GM21447 (cell line): ENCODE results near the gene BTBD17.

ENCODE experiments used
- ATAC-seq: cut with Tn5 transposase; IDR thresholded peaks from one replicate; pipeline ENCODE4 v1.9.1; 2021; ENCODE audit not compliant: unreplicated experiment

The BTBD17 gene

DNA sequence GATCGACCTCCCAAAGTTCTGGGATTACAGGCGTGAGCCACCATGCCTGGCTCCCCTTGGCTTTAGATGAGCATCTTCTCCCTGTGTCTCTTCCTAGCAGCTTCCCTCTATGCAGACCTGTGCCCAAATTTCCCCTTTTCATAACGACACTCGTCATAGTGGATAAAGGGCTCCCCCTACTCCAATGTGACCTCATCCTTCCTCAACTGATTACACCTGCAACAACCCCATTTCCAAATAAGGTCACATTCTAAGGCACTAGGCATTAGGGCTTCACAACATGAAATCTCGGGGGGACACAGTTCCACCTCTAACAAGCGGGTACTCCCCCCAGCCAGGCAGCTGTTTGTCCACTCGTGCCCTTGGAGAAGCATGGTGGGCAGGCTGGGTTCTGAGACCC, 25.4 kb downstream of the BTBD17 start:
- no peak for ATAC-seq

DNA sequence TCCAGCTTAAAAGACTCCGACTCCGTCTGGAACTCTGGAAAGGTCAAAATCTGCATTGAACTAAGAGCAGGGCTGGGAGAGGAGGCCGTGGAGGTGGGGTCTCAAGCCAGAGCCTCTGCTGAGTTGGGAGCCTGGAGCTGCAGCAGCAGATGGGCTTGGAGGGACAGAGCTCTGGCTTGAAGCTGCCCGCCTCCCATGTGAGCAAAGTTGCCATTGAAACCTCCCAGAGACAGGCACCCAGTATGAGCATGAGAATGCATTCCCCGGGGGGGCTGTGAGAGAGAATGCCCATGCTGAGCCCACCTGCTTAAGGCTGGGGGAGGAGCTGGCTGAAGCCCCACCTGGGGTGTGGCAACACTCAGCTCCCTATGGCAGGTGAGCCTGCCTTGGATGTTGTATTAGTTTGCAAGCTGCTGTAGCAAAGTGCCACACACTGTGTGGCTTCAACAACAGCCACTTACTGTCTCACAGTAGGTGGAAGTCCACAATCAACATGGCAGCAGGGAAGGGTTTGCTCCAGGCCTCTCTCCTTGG, 26.1 kb downstream of the BTBD17 start:
- ATAC-seq = no peak

- ATAC-seq = no peak
These were observed 27.2 kb downstream of the BTBD17 start for GRCh38 chr17:74334393-74335039.

GRCh38 chr17:74332763-74333283, 28.8 kb downstream of the BTBD17 start:
- ATAC-seq = no peak

- ATAC-seq = no peak
These were observed 29.5 kb downstream of the BTBD17 start for GRCh38 chr17:74332017-74332650.

DNA sequence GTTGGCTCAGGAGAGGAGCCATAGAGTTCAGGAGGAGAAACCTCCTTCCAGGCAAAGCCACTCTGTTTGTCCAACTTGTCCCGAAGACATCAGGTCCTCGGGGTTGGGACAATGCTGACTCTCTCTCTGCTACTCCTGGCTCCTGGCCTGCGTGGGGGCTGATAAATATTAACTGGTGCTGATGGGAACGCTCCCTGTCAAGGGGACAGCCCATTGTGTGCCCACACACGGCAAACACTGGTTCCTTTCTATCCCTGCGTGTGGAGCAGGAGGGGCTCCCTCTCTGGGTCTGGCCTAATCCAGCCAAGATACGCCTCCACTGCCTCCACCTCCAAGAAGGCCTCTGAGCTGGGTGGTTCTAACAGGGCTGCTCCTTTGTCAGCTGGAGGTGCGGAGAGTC, 31.2 kb downstream of the BTBD17 start:
- no peak for ATAC-seq

- no peak for ATAC-seq
These were observed 32.3 kb downstream of the BTBD17 start for GRCh38 chr17:74329378-74329777.

DNA sequence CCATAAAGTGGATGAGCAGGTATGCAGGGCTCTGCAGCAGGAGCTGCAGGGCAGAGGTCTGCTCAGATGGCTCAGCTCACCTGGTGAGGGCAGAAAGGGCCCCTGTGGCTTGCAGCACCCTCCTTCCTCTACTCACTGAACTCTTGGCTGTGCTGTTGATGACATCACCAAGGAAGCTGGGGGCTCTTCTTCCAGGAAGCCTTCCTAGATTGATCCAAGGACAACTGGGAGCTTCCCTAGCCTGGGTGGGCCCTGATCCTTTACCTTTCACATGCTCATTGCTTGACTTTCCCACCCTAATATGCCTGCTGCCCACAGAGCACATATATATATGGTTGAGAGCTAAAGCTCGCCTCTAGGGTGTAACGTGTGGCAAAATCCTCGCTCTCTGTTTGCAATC, 33.2 kb downstream of the BTBD17 start:
- no peak for ATAC-seq

GRCh38 chr17:74326506-74326905, 35.2 kb downstream of the BTBD17 start:
- no peak for ATAC-seq

DNA sequence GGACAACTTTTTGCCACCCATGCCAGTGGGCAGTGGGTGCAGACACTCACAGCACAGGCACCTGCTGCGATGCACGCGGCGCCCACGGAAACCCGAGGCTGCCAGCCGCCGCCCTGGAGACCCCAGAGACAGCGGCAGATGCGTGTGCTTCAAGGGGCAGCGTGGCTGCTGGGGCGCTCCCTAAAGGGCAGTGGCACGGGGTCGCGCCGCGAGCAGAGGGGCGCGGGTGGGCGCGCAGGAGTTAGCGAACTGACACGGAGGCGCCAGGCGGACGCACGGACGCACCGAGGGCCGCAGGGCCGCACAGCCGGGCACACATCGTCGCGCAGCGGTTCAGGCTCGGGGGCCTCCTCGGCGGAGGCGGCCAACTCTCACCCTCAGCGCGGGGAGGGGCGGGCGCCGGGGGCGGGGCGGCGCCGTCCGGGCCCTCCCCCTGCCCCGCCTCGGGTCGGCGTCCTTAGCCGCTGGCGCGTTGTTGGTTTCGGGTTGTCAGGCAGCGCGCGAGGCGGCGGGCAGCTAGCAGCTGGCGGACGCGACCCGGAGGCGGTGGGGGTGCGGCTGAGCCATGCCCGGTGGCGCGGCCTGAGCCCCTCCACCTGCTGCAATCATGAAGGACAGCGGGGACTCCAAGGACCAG, 35.8 kb downstream of the BTBD17 start, which contains the start of gene KIF19:
KIF19 (plus strand) TSS at position 484 of the 637 bp plus-strand sequence; CDS start at position 608, 124 bp downstream.
- ATAC-seq = no peak

GRCh38 chr17:74325376-74325742, 36.3 kb downstream of the BTBD17 start:
- ATAC-seq = no peak

DNA sequence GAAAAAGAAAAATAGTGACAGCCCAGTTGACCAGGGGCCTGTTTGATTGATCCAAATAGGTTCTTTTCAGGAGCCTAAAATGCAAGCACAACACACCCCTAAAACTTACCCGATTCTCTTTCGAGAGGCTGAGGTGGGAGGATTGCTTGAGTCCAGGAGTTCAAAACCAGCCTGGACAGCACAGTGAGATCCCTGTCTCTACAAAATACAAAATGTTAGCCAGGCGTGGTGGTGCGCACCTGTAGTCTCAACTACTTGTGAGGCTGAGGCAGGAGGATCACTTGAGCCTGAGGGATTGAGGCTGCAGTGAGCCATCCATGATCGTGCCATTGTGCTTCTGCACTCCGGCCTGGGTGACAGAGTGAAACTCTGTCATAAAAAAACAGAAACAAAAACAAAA, 37.1 kb downstream of the BTBD17 start:
- ATAC-seq = no peak

GRCh38 chr17:74318391-74318790, 43.3 kb downstream of the BTBD17 start:
- no peak for ATAC-seq

GRCh38 chr17:74317071-74317470, 44.6 kb downstream of the BTBD17 start:
- no peak for ATAC-seq

- ATAC-seq = no peak
These were observed 45.4 kb downstream of the BTBD17 start for GRCh38 chr17:74316220-74316619.

DNA sequence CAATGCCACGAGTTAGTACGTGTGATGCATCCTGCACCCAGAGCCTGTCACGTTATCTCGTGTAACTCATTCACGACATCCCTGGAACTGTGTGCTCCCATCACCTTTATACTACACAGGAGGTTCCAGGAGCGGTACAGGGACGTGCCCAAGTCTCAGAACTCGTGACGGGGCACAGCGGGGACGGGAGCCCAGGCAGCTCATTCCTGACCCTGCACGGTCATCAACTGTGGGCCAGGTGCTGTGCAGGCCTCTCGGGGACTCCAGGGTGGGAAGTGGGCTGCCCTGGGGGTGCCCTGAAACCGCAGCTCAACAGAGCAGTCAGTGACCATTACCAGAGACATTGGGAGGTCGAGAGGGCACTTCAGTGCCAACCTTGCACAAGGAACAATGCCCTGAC, 46.8 kb downstream of the BTBD17 start:
- no peak for ATAC-seq

- ATAC-seq = no peak
These were observed 51.8 kb downstream of the BTBD17 start for GRCh38 chr17:74309902-74310301.

- no peak for ATAC-seq
These were observed 53.5 kb downstream of the BTBD17 start for GRCh38 chr17:74307984-74308773.
